ENCODE data around the gene KRABD2.

Gene KRABD2

DNA sequence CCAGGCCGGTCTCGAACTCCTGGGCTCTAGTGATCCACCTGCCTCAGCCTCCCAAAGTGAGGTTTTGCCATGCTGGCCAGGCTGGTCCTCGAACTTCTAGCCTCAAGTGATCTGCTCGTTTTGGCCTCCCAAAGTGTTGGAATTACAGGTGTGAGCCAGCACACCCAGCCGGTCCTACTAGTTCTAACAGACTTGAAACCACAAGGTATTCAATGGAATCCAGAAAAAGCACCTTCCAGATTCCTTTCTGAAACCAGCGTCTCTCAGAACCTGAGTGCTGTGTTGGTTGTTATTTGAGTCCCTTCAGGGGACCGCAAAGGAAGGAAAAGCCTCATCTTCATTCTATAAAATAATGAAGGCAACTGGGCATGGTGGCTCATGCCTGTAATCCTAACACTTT is 4.1 kb downstream of the KRABD2 start:
- Histone ChIP-seq H3K79me2 (ENCODE audit: low read depth) (peaks cover 12% of the 10 kb centered on the region), H3K27ac (no peak overlapping the region), H4K20me1 (ENCODE audit: low read depth) (peaks cover 8% of the 10 kb centered on the region), H3K9me3 (ENCODE audit: low read depth) (no peaks in the 10 kb centered on the region), H3K9ac (no peak overlapping the region), H3K4me1 (no peaks in the 10 kb centered on the region), H3K36me3 (peaks cover 2% of the 10 kb centered on the region), H3K4me3 (no peak overlapping the region), H3K4me2 (no peak overlapping the region), H2AFZ (replicated peaks) (no peak overlapping the region), H3F3A (ENCODE audit: low read depth) (peaks cover 13% of the 10 kb centered on the region), H3K27me3 (no peaks in the 10 kb centered on the region)
- no peak overlapping the region for H3K4me3 Mint-ChIP-seq
- H3K36me3 Mint-ChIP-seq, result peaks cover 33% of the 10 kb centered on the region
- no peak for TF ChIP-seq EZH2 (IDR thresholded peaks at IDR 0.05)
- TF ChIP-seq, protein P1, sequence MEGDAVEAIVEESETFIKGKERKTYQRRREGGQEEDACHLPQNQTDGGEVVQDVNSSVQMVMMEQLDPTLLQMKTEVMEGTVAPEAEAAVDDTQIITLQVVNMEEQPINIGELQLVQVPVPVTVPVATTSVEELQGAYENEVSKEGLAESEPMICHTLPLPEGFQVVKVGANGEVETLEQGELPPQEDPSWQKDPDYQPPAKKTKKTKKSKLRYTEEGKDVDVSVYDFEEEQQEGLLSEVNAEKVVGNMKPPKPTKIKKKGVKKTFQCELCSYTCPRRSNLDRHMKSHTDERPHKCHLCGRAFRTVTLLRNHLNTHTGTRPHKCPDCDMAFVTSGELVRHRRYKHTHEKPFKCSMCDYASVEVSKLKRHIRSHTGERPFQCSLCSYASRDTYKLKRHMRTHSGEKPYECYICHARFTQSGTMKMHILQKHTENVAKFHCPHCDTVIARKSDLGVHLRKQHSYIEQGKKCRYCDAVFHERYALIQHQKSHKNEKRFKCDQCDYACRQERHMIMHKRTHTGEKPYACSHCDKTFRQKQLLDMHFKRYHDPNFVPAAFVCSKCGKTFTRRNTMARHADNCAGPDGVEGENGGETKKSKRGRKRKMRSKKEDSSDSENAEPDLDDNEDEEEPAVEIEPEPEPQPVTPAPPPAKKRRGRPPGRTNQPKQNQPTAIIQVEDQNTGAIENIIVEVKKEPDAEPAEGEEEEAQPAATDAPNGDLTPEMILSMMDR (IDR thresholded peaks at IDR 0.05), result no peak
- no peak for TF ChIP-seq EZH2phosphoT487 (IDR thresholded peaks at IDR 0.05)
- no peaks in the 10 kb centered on the region for H3K9me3 Mint-ChIP-seq
- peaks cover 4% of the 10 kb centered on the region for H3K27me3 Mint-ChIP-seq (ENCODE audit: insufficient read depth, low read depth)
- no peak for DNase-seq (ENCODE audit: low spot score)
- H3K4me1 Mint-ChIP-seq, result peaks cover 14% of the 10 kb centered on the region
- no peak overlapping the region for H3K27ac Mint-ChIP-seq

DNA sequence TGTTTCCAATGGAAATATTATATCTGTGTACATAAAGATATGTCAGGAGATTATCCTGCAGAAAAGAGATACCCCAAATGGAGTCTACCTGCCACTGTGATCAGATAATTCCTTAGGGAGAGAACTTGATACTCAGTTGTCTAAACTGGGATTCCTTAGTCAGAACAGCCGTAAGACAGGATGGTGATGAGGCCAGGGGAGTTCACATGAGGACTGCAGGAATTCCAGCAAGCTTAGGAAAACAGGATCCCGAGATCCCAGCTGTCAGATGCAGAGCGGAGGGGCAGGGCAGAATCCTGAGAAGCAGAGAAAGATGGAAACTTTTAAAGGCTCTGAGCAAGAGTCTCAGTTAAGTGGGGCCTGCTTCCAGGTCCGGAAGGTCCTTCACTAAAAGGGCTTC is 4.7 kb downstream of the KRABD2 start:
- Histone ChIP-seq H3F3A (ENCODE audit: low read depth) (peaks cover 7% of the 10 kb centered on the region), H4K20me1 (ENCODE audit: low read depth) (peaks cover 1% of the 10 kb centered on the region), H3K27me3 (no peaks in the 10 kb centered on the region), H2AFZ (replicated peaks) (no peak overlapping the region), H3K36me3 (no peaks in the 10 kb centered on the region), H3K9me3 (ENCODE audit: low read depth) (no peaks in the 10 kb centered on the region), H3K9ac (no peak overlapping the region), H3K4me1 (no peaks in the 10 kb centered on the region), H3K4me3 (no peak overlapping the region), H3K4me2 (no peak overlapping the region), H3K27ac (no peak overlapping the region), H3K79me2 (ENCODE audit: low read depth) (peaks cover 12% of the 10 kb centered on the region)
- H3K27me3 Mint-ChIP-seq (ENCODE audit: insufficient read depth, low read depth), result peaks cover 4% of the 10 kb centered on the region
- TF ChIP-seq EZH2phosphoT487 (IDR thresholded peaks at IDR 0.05), result no peak
- TF ChIP-seq, protein P1 (IDR thresholded peaks at IDR 0.05), result no peak
- no peak for TF ChIP-seq EZH2 (IDR thresholded peaks at IDR 0.05)
- no peak for DNase-seq (ENCODE audit: low spot score)
- H3K9me3 Mint-ChIP-seq, result no peaks in the 10 kb centered on the region
- H3K27ac Mint-ChIP-seq, result no peak overlapping the region
- peaks cover 30% of the 10 kb centered on the region for H3K36me3 Mint-ChIP-seq
- no peak overlapping the region for H3K4me3 Mint-ChIP-seq
- peaks cover 12% of the 10 kb centered on the region for H3K4me1 Mint-ChIP-seq

DNA sequence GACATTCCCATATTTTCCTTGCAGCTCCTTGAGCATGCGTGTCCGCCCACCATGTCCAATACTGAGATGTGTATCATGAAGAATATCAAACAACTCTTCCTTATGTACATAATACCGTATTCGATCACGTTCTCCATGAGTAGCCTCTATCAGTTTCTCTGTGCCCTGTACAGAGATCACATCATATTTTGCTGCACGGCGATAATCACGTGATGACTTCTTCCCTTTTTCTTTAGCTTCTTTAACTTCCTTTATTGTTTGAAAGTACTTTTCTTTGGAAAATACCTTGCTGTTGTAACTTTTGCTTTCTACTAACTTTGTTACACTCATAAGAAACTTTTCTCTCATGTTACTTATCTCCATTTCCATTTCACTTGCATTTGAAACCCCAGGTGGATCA is 6.6 kb downstream of the KRABD2 start:
- Mint-ChIP-seq H3K27me3 (ENCODE audit: insufficient read depth, low read depth) (peaks cover 9% of the 10 kb centered on the region), H3K4me3 (no peak overlapping the region), H3K4me1 (no peaks in the 10 kb centered on the region), H3K36me3 (peaks cover 27% of the 10 kb centered on the region), H3K27ac (no peak overlapping the region), H3K9me3 (no peaks in the 10 kb centered on the region)
- no peaks in the 10 kb centered on the region for H3K4me1 ChIP-seq
- H3K4me3 ChIP-seq, result no peak overlapping the region
- H3K9me3 ChIP-seq (ENCODE audit: low read depth), result no peaks in the 10 kb centered on the region
- H3K79me2 ChIP-seq (ENCODE audit: low read depth), result peaks cover 1% of the 10 kb centered on the region
- H3F3A ChIP-seq (ENCODE audit: low read depth), result no peaks in the 10 kb centered on the region
- no peak overlapping the region for H2AFZ ChIP-seq (replicated peaks)
- H3K9ac ChIP-seq, result no peak overlapping the region
- DNase-seq (ENCODE audit: low spot score), result no peak
- H3K27me3 ChIP-seq, result no peaks in the 10 kb centered on the region
- no peak overlapping the region for H3K4me2 ChIP-seq
- H3K36me3 ChIP-seq, result no peaks in the 10 kb centered on the region
- no peak overlapping the region for H3K27ac ChIP-seq
- TF ChIP-seq EZH2 (IDR thresholded peaks at IDR 0.05), result no peak
- H4K20me1 ChIP-seq (ENCODE audit: low read depth), result no peaks in the 10 kb centered on the region

DNA sequence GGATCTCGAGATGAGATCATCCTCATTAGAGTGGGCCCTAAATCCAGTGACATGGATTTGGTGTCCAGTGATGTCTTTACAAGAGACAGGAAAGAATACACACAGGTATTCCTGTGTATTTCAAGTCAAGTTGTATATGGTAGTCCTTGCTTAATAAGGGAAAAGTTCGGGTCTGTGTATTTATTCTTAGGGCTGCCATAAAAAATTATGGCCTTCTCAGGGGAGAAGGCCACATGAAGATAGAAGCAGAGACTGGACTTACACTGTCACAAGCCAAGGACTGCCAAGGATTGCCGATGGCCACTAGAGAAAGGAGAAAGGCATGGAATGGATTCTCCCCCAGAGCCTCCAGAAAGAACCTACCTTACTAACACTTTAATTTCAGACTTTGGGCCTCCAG is 8.3 kb downstream of the KRABD2 start:
- H3K4me3 Mint-ChIP-seq, result no peak overlapping the region
- H3K4me1 Mint-ChIP-seq, result no peaks in the 10 kb centered on the region
- TF ChIP-seq EZH2phosphoT487 (IDR thresholded peaks at IDR 0.05) (no peak), EZH2 (IDR thresholded peaks at IDR 0.05) (no peak)
- TF ChIP-seq, protein P1 (IDR thresholded peaks at IDR 0.05), result no peak
- Histone ChIP-seq H3K4me1 (no peaks in the 10 kb centered on the region), H3K9ac (no peak overlapping the region), H3K4me2 (no peak overlapping the region), H3K27ac (no peak overlapping the region), H3K4me3 (no peak overlapping the region), H3F3A (ENCODE audit: low read depth) (no peaks in the 10 kb centered on the region), H3K79me2 (ENCODE audit: low read depth) (no peaks in the 10 kb centered on the region), H2AFZ (replicated peaks) (no peak overlapping the region), H3K9me3 (ENCODE audit: low read depth) (no peaks in the 10 kb centered on the region), H4K20me1 (ENCODE audit: low read depth) (no peaks in the 10 kb centered on the region), H3K36me3 (no peaks in the 10 kb centered on the region), H3K27me3 (no peaks in the 10 kb centered on the region)
- H3K36me3 Mint-ChIP-seq, result peaks cover 27% of the 10 kb centered on the region
- no peak overlapping the region for H3K27ac Mint-ChIP-seq
- DNase-seq (ENCODE audit: low spot score), result no peak
- peaks cover 9% of the 10 kb centered on the region for H3K27me3 Mint-ChIP-seq (ENCODE audit: insufficient read depth, low read depth)
- H3K9me3 Mint-ChIP-seq, result no peaks in the 10 kb centered on the region

Measured in neural progenitor cell (in vitro differentiated cells).